HL-60/S4 treated with retinoic acid at 250 ng/mL for 4 days and 3 days (cell line): Measurements from ENCODE around the gene DNAJB5.
"Not testable (repeated sequence)": the region's sequence is repeated elsewhere in the genome, so short reads cannot be mapped to it uniquely, and the experiment has no call there.

Source experiments
- in situ Hi-C: fragments of 300-500 bp; cut with MboI; formaldehyde crosslinking; loops from 2 replicates; pipeline ENCODE4 v1.7.0; 2022; ENCODE audit warnings: low sequenced_read_pairs

DNAJB5 gene

DNA sequence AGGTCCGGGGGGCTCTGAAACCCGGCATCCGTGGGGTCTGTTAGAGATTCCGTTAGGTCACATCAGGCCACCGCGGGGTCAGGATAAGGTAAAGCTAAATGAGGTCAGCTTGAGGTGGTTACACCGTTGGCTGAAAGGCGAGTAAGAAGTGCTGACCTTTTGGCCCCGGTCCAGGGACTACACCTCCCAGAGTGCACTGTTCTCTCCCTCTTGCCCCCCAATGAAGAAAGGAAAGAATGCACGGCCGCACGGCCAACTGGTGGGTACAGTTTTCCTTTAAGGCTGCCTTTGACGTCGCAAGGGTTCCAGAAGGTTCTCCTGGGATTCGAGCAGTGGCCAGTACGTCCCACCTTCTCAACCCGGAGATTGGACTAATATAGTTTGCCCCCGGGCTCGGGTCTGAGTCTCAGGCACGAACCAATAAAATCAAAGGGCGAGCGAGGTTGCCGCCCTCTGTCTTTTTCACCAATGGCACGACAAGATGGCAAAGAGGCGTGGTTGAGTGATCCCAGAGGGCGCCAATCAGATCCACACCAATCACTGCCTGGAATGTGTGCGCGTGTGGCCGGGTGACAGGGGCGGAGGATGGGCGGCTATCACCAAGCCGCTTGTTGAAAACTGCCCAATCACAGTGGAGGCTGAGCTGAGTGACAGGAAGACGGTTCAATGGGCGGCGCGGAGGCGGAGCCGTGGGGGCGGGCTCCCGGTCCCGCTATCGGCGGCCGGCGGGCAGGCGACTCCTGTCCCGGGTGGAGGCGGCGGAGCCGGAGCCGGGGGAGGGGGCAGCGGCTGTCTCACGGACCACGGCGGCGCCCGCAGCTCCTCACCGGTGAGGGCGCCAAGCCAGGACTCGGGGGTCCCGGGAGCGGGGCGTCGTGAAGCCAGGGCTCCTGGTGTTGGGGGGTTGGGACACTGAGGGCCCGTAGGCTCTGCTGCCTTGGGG is at the start of gene DNAJB5:
DNAJB5 (plus strand) TSS at position 743 of the 943 bp plus-strand sequence. CDS start 886 bp downstream, outside the sequence.
- in situ Hi-C loops = no loop called here

DNA sequence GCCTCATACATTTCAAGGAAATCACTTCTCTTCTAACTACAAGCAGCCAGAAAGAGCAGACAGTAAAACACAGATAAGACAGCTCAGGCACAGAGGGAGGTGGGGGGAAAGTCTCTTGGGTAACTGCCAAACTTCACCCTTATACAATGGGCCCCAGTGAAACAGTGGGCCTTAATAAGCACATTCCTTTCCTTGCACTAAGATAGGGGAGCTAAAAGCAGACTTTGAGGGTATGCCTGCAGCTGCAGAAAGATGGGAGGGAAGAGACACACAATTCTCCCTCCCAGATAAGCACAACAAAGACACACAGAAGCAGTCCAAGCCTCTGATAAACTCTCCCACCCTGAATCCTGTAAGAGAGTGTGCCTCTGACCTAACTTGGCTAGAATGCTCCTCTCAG is 49.6 kb upstream of the DNAJB5 start:
- in situ Hi-C loops = not testable (repeated sequence)

- in situ Hi-C loops = no loop called here
These were observed 41.1 kb upstream of the DNAJB5 start for GRCh38 chr9:34948451-34948850.

- in situ Hi-C loops = no loop called here
These were observed 35.3 kb upstream of the DNAJB5 start for GRCh38 chr9:34954225-34954624.

- in situ Hi-C loops = not testable (repeated sequence)
These were observed 33.5 kb upstream of the DNAJB5 start for GRCh38 chr9:34956066-34956465.

DNA sequence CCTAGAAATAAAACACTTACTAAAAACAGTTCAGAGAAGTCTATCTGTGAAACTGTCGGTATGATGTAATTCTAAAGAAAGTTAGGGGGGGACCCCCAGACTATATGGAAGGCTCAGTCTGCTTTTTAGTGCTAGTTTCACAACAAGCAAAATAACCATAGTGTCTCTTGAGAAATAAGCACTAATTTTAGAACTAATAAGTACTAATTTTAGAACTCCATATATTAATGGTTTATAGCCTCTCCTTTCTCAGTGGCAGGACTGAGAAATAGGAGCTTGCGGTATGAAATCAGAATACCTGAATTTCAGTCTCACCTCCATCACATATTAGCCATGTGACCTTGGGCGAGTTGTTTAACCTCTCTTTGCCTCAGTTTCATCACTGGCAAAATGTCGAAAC is 32.9 kb upstream of the DNAJB5 start:
- in situ Hi-C loops = no loop called here

- in situ Hi-C loops = no loop called here
These were observed 31.8 kb upstream of the DNAJB5 start, which contains the start of gene PHF24 for GRCh38 chr9:34957492-34958410. TSS of gene PHF24 (plus strand) at chr9:34958285. CDS start at chr9:34971299, 13,014 bp downstream.

GRCh38 chr9:34958411-34958982 is 31.0 kb upstream of the DNAJB5 start:
- in situ Hi-C loops = no loop called here

DNA sequence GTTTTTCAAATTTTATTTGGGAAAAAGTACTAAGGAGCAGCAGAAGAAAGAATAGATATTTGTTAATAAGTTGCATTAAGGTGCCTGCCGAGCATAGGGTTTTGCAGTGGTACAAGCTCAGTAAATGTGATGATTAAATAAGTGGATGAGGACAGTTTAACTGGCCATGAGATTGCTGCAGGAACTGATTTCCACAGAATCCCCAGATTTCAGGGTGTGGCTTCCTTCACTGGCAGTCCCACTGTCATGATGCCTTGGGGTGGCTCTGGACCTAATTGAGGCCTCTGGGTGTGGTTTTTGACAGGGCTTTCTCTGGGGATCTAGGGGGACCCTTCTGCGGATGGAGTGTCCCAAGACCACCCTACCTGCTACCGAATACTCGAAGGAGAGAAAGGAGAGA is 30.1 kb upstream of the DNAJB5 start:
- in situ Hi-C loops = no loop called here

DNA sequence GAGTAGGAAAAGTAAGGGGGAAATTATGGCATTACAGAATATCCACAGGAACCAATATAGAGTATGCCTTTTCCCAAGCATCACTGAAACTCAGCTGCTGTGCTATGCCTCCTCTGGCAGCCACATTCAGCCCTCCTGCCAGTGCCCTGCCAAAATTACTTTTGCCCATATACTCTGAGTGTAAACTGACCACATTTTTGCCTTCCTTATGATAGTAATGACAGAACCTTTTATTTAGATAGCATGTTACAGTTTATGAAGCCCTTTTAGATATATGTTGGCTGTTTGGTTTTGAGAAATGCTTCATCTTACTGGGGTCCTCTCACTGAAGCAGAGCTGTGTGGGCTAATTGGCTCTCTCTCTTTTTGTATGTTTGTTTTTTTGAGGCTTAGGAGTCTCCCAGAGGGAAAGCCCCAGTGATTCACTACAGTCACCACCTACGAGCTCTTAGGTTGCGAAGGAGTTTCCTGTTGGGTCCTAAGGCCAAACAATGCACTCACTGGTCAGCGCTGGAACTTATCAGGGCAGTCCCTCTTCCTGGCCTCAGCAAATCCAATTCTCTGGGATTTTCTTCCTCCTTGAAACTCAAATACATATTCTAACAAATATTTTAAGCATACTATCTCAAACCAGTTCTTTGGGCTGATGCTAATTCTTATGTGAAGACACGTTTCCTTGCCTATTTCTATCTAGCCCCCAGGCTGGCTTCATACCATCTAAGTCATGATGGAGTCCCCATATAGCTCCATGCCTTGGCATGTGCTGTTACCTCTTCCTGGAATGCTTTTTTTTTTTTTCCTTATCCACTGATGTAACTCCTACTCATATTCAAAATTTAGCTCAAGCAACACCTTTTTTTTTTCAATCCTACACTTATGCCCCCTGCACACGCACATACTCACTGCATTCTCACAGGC is 27.7 kb upstream of the DNAJB5 start:
- in situ Hi-C loops = no loop called here

DNA sequence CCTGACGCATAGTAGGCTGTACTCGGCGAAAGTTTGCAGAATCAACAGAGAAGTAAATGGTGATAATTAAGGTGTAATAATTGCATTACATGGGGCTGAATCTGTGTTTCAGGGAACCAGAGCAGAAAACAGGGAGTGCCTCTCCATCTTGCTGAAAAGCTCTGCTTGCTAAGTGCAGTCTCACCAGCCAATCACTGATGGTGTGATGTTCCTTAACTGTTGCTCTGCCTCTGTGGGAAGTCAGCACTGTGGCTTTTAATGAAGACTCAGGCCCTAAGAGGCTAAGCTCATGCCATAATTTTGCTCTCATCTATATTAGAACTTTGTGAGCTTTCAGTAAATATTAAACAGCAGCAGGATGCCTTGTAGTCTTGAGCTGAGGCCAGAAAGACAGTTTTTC is 27.0 kb upstream of the DNAJB5 start:
- in situ Hi-C loops = no loop called here

GRCh38 chr9:34963552-34963951 is 26.0 kb upstream of the DNAJB5 start:
- in situ Hi-C loops = no loop called here

DNA sequence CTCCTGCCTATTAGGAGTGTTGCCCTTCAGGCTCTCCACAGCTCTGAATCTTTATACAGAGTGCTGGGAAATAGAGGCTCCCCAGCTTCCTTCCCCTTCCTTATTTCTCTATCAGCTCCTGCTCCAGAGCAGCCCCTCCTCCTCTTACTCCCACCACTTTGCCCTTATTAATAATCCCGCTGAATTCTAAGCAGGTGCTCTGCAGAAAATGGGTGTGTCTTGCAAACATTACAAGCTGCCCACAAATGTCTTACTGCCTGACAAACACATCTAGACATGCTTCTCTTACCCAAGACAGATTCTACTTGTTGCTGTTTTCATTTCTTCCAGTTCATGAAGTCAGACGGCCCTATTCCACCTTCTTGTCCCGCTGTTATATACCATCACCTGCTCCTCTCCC is 25.1 kb upstream of the DNAJB5 start:
- in situ Hi-C loops = no loop called here

- in situ Hi-C loops = no loop called here
These were observed 18.3 kb upstream of the DNAJB5 start for GRCh38 chr9:34971146-34971811.

DNA sequence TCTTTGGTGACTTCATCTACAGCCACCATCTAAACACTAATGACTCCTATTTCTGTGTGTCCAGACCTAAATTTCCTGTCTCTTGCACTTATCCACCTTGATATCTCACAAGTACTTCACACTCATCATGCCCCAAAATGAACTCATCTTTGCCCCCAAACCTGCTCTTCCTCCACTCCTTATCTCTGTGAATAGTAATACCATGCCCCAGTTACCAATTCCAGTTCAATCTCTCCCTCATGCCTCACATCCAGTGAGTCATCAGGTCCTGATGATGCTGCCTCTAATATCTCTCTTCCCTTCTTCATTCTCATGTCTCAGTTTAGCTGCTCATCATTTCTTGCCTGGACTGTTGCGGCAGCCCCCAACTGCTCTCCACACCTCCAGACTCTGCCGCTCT is 14.9 kb upstream of the DNAJB5 start:
- in situ Hi-C loops = no loop called here

GRCh38 chr9:34976441-34976840 is 13.1 kb upstream of the DNAJB5 start:
- in situ Hi-C loops = no loop called here

- in situ Hi-C loops = no loop called here
These were observed 12.6 kb upstream of the DNAJB5 start for GRCh38 chr9:34976992-34977391.

DNA sequence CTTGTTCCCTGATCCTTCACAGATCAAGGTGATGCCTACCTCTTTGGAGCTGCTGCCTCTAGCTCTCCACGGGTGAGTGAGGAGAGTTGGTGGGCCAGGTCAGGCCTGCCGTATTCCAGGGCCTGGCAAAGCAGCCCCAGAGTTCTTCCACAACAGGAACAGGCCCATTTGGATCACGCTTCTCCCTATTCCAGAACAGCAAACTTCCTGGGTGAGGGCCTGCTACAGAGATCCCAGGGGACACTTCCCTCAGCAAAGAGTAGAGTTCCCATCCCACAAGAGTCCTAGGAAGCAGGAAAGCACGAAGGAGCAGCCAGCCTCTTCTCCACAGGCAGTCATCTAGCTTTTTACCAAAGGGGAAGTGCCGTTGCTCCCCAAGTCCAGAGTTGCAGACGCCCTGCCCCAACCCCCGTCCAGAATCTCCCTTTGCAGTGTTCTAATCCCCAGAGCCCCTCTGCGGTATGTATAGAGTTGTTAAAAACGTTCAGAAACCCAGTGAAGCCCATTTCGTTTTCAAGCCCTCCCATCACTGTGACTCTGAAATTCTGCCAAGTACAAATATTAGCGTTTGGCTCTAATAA is 9.3 kb upstream of the DNAJB5 start:
- in situ Hi-C loops = no loop called here

DNA sequence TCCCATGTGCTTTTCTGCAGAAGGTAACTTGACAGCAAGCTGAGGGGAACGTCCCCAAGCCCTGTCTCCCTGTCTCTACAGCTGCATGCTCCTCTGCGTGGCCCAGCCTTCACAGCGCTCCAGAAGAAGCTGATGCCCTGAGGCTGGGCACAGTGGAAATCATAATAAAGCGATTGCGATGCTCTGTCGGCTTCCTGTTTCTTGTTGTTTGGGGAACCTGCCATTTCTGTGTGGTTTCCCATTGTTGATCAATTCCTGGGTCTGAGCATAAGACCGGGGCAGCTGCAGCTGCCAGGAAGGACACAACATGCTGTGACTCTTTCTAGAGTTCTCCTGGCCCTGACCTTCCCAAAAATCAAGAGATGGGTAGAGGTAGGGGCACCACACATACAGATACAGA is 7.2 kb upstream of the DNAJB5 start:
- in situ Hi-C loops = no loop called here
